ENCODE results near the gene RASSF9.

RASSF9 gene

GRCh38 chr12:85831327-85831990 lies 4.8 kb downstream of the RASSF9 start:
- Mint-ChIP-seq H3K9me3 (ENCODE audit: low read depth) (no peaks in the 10 kb centered on the region), H3K27ac (no peak overlapping the region), H3K36me3 (no peaks in the 10 kb centered on the region), H3K27me3 (no peaks in the 10 kb centered on the region), H3K4me1 (ENCODE audit: low read depth) (no peaks in the 10 kb centered on the region), H3K4me3 (no peak overlapping the region)

DNA sequence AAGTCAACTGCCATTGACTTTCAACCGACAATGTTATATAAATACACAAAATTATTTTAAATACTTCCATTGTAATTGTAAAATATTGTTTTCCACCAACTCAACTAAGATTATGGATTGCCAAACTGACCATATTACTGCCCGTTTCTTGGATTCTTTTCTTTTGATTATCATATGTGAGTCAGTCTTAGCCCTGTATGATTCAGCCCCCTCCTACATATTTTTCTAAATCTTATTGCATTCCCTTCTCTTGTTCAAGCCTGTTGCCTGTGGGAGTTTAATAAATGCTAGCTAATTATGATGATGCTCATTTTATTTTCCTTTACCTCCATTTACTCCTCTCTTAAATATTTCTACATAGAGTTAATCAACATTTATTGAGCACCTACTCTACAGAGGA lies 6.8 kb downstream of the RASSF9 start:
- Mint-ChIP-seq H3K4me1 (ENCODE audit: low read depth) (no peaks in the 10 kb centered on the region), H3K4me3 (no peak overlapping the region), H3K9me3 (ENCODE audit: low read depth) (no peaks in the 10 kb centered on the region), H3K27me3 (no peaks in the 10 kb centered on the region), H3K36me3 (no peaks in the 10 kb centered on the region), H3K27ac (no peak overlapping the region)

GRCh38 chr12:85828576-85828975 lies 7.6 kb downstream of the RASSF9 start:
- H3K36me3 Mint-ChIP-seq: no peaks in the 10 kb centered on the region
- H3K4me1 Mint-ChIP-seq (ENCODE audit: low read depth): no peaks in the 10 kb centered on the region
- no peaks in the 10 kb centered on the region for H3K9me3 Mint-ChIP-seq (ENCODE audit: low read depth)
- no peak overlapping the region for H3K4me3 Mint-ChIP-seq
- H3K27me3 Mint-ChIP-seq: no peaks in the 10 kb centered on the region
- H3K27ac Mint-ChIP-seq: no peak overlapping the region

GRCh38 chr12:85825746-85826145 lies 10.5 kb downstream of the RASSF9 start:
- Mint-ChIP-seq H3K4me3 (no peak overlapping the region), H3K4me1 (ENCODE audit: low read depth) (no peaks in the 10 kb centered on the region), H3K36me3 (no peaks in the 10 kb centered on the region), H3K9me3 (ENCODE audit: low read depth) (peaks cover 3% of the 10 kb centered on the region), H3K27me3 (no peaks in the 10 kb centered on the region), H3K27ac (no peak overlapping the region)

- H3K9me3 Mint-ChIP-seq (ENCODE audit: low read depth): peaks cover 3% of the 10 kb centered on the region
- no peak overlapping the region for H3K27ac Mint-ChIP-seq
- no peaks in the 10 kb centered on the region for H3K27me3 Mint-ChIP-seq
- H3K36me3 Mint-ChIP-seq: no peaks in the 10 kb centered on the region
- no peak overlapping the region for H3K4me3 Mint-ChIP-seq
- H3K4me1 Mint-ChIP-seq (ENCODE audit: low read depth): no peaks in the 10 kb centered on the region
These were observed 12.6 kb downstream of the RASSF9 start for GRCh38 chr12:85823436-85824180.

- H3K4me3 Mint-ChIP-seq: no peak overlapping the region
- H3K27ac Mint-ChIP-seq: no peak overlapping the region
- peaks cover 3% of the 10 kb centered on the region for H3K9me3 Mint-ChIP-seq (ENCODE audit: low read depth)
- H3K4me1 Mint-ChIP-seq (ENCODE audit: low read depth): no peaks in the 10 kb centered on the region
- H3K27me3 Mint-ChIP-seq: no peaks in the 10 kb centered on the region
- H3K36me3 Mint-ChIP-seq: no peaks in the 10 kb centered on the region
These were observed 14.4 kb downstream of the RASSF9 start for GRCh38 chr12:85821759-85822158.

DNA sequence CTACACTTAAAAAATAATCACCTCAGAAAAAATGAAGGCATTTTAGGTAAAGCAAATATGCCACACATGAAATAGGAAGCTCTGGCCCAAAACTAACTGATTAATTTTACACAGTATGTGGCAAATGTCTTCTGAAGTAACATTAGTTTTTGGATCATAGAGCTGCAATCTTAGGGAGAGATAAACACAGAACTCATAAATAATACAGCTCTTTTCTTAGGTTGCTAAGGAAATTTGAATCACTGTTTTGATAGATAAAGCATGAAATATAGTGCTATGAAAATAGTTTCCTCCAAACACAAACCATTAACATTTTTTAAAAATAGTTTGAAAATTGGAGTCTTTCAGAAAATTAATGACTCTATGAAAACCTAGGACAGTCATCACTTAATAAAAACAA lies 15.0 kb downstream of the RASSF9 start:
- no peaks in the 10 kb centered on the region for H3K27me3 Mint-ChIP-seq
- H3K36me3 Mint-ChIP-seq: no peaks in the 10 kb centered on the region
- H3K27ac Mint-ChIP-seq: no peak overlapping the region
- H3K4me1 Mint-ChIP-seq (ENCODE audit: low read depth): no peaks in the 10 kb centered on the region
- peaks cover 3% of the 10 kb centered on the region for H3K9me3 Mint-ChIP-seq (ENCODE audit: low read depth)
- H3K4me3 Mint-ChIP-seq: no peak overlapping the region

DNA sequence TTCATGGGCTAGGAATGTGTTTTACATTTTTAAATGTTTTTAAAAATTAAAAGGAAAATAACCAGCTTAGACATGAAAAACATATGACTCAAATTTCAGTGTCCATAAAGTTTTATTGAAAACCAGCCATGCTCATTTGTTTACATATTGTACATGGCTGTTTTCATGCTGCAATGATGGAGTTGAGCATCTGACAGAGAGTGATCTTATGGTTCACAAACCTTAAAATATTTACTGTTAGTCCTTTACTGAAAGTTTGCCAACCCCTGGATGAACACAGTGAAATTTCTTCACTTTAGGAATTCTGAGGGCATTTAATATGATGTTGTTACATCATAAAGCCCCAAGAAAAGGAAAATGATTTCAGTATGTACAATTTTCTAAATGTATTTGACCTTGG lies 16.1 kb downstream of the RASSF9 start:
- H3K9me3 Mint-ChIP-seq (ENCODE audit: low read depth): peaks cover 3% of the 10 kb centered on the region
- H3K36me3 Mint-ChIP-seq: no peaks in the 10 kb centered on the region
- H3K4me1 Mint-ChIP-seq (ENCODE audit: low read depth): no peaks in the 10 kb centered on the region

GRCh38 chr12:85814741-85815140 lies 21.5 kb downstream of the RASSF9 start:
- H3K36me3 Mint-ChIP-seq: no peaks in the 10 kb centered on the region
- no peak overlapping the region for H3K4me3 Mint-ChIP-seq
- peaks cover 3% of the 10 kb centered on the region for H3K9me3 Mint-ChIP-seq (ENCODE audit: low read depth)
- no peaks in the 10 kb centered on the region for H3K27me3 Mint-ChIP-seq
- H3K4me1 Mint-ChIP-seq (ENCODE audit: low read depth): no peaks in the 10 kb centered on the region
- no peak overlapping the region for H3K27ac Mint-ChIP-seq

More for the DNA sequence above, 16.1 kb downstream of the RASSF9 start:
- Mint-ChIP-seq H3K4me3 (no peak overlapping the region), H3K27me3 (no peaks in the 10 kb centered on the region), H3K27ac (no peak overlapping the region)

DNA sequence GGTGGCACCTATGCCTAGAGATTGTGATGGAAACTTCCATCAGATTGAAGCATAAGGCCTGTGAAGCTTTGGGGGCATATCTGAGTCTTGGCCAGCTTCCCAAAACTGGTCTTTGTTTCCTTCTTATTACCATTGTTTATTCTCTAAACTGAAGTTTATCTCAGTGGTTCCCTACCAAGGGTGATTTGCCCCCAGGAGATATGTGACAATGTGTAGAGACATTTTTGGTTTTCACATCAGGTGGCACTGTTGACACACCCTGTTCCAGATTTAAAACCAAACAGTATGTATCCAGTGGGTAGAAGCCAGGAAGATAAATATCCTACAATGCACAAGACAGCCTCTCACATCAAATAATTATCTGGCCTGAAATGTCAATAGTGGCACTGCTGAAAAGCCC lies 22.1 kb downstream of the RASSF9 start:
- H3K27me3 Mint-ChIP-seq: no peaks in the 10 kb centered on the region
- H3K9me3 Mint-ChIP-seq (ENCODE audit: low read depth): peaks cover 3% of the 10 kb centered on the region
- no peak overlapping the region for H3K4me3 Mint-ChIP-seq
- H3K36me3 Mint-ChIP-seq: no peaks in the 10 kb centered on the region
- H3K4me1 Mint-ChIP-seq (ENCODE audit: low read depth): no peaks in the 10 kb centered on the region
- H3K27ac Mint-ChIP-seq: no peak overlapping the region

DNA sequence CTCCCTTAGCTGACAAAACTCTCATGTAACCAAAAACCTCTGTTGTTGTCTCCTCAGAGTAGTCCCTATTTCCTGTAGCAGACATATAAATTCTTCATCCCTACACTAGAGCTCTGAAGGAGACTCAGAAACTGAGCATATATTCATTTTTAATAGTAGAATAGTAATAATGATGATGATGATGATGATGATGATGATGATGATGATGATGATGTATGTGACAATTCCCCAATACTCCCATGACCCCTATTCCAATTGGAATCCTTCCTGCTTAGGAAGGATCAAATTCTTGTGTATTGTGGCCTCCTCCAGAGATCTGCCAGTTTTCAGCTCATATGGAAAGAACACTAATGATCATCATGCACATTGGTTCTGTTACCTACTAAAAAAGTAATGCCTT lies 26.7 kb downstream of the RASSF9 start:
- Mint-ChIP-seq H3K27ac (no peak overlapping the region), H3K4me3 (no peak overlapping the region), H3K4me1 (ENCODE audit: low read depth) (no peaks in the 10 kb centered on the region), H3K27me3 (no peaks in the 10 kb centered on the region), H3K9me3 (ENCODE audit: low read depth) (peaks cover 3% of the 10 kb centered on the region), H3K36me3 (no peaks in the 10 kb centered on the region)

DNA sequence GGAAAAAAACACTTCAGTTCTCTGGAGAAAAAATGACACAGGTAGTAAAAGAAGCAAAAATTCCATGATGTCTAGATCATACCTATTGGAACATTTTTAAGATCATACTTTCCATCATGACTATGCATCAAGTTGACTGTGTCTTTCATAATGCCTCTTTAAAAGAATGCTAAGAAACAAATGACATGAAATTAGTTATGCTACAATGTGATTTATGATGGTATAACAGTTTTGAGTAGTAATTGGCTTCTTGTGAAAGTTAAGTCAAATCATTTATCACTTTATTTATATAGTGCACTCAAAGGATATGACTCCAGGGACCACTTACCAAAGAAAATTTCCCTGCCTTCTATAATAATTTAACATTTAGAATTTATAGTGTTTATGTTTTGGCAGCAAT lies 28.5 kb downstream of the RASSF9 start:
- Mint-ChIP-seq H3K9me3 (ENCODE audit: low read depth) (no peaks in the 10 kb centered on the region), H3K4me3 (no peak overlapping the region), H3K27ac (no peak overlapping the region), H3K36me3 (no peaks in the 10 kb centered on the region), H3K4me1 (ENCODE audit: low read depth) (no peaks in the 10 kb centered on the region), H3K27me3 (no peaks in the 10 kb centered on the region)

GRCh38 chr12:85805654-85806053 lies 30.6 kb downstream of the RASSF9 start:
- no peaks in the 10 kb centered on the region for H3K9me3 Mint-ChIP-seq (ENCODE audit: low read depth)
- no peaks in the 10 kb centered on the region for H3K27me3 Mint-ChIP-seq
- H3K4me3 Mint-ChIP-seq: no peak overlapping the region
- no peak overlapping the region for H3K27ac Mint-ChIP-seq
- no peaks in the 10 kb centered on the region for H3K36me3 Mint-ChIP-seq
- H3K4me1 Mint-ChIP-seq (ENCODE audit: low read depth): no peaks in the 10 kb centered on the region

- Mint-ChIP-seq H3K9me3 (ENCODE audit: low read depth) (no peaks in the 10 kb centered on the region), H3K4me1 (ENCODE audit: low read depth) (no peaks in the 10 kb centered on the region), H3K36me3 (no peaks in the 10 kb centered on the region), H3K27ac (no peak overlapping the region), H3K27me3 (no peaks in the 10 kb centered on the region), H3K4me3 (no peak overlapping the region)
These were observed 31.5 kb downstream of the RASSF9 start for GRCh38 chr12:85804663-85805062.

DNA sequence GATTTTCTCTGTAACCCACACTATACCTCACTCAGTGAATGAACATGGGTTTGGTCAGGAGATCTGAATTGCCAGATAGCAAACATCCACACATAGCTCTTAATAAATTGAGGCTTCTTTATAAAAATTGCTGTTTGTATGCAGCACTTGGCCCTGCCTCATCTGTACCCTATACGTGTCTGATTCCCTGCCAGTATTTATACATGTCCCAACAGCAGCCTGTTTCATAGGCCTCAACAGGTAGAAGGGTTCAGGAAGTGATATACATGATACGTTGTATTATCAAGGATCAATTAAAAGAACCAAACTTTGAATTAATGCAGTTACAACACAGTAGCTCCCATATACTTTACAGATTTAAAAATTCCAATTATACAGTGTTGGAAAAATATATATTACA lies 32.3 kb downstream of the RASSF9 start:
- H3K4me3 Mint-ChIP-seq: no peak overlapping the region
- no peak overlapping the region for H3K27ac Mint-ChIP-seq
- H3K9me3 Mint-ChIP-seq (ENCODE audit: low read depth): no peaks in the 10 kb centered on the region
- H3K36me3 Mint-ChIP-seq: no peaks in the 10 kb centered on the region
- H3K4me1 Mint-ChIP-seq (ENCODE audit: low read depth): no peaks in the 10 kb centered on the region
- no peaks in the 10 kb centered on the region for H3K27me3 Mint-ChIP-seq

DNA sequence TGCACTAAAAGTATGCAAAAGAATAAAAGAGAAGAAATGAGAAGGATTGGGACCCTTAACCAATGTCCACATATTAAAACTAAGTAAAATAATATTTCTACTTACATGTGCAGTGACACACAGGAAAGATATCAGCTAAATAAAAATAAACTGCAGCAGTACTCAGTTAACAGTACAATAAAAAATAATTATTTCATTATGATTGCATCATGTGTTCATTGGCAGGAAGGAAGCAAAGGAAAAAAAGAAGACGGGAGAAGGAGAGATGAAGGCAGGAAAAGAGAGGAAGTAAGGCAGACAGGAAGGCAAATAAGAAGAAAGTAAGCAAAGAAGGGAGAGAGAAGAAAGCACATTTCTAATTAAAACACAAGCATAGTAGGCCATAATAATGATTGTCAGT lies 33.0 kb downstream of the RASSF9 start:
- Mint-ChIP-seq H3K4me3 (no peak overlapping the region), H3K4me1 (ENCODE audit: low read depth) (no peaks in the 10 kb centered on the region), H3K27ac (no peak overlapping the region), H3K27me3 (no peaks in the 10 kb centered on the region), H3K9me3 (ENCODE audit: low read depth) (no peaks in the 10 kb centered on the region), H3K36me3 (no peaks in the 10 kb centered on the region)

Measured in activated naive CD8-positive, alpha-beta T cell (primary cell).